Measurements from ENCODE around the gene KIF1A. TPM values are rescaled to one million over a fixed set of nuclear protein-coding genes. Genes with fewer than 3 reads are reported as not detected.

The KIF1A gene
- total RNA-seq, 1 experiment from 2014 or later, result 279 TPM

DNA sequence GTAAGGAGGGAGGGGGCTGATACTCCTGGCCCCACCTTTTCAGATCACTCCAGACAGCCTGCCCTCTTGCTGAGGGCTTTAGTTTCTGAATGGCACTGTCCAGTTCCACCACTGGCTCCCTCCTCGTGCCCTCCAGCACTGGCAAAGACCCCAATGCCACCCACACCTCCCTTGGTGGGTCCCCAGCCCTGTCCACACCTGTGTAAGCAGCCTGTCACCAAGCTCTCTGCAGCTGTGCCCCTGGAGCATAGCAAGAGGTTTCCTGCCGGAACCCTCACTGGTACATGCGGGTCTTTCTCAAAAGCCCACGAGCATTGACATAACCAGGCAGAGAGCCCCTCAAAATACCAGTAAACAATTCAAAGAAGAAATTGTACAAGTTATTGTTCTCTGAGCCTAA lies 17.6 kb upstream of the KIF1A start (continued):
- no peak for TF ChIP-seq NFE2L1 (CRISPR knock-in tag; IDR thresholded peaks at IDR 0.05)
- TF ChIP-seq CREB1 (CRISPR knock-in tag; IDR thresholded peaks at IDR 0.05), result no peak
- no peak for TF ChIP-seq E2F1 (CRISPR knock-in tag; IDR thresholded peaks at IDR 0.05)
- TF ChIP-seq, protein P1, sequence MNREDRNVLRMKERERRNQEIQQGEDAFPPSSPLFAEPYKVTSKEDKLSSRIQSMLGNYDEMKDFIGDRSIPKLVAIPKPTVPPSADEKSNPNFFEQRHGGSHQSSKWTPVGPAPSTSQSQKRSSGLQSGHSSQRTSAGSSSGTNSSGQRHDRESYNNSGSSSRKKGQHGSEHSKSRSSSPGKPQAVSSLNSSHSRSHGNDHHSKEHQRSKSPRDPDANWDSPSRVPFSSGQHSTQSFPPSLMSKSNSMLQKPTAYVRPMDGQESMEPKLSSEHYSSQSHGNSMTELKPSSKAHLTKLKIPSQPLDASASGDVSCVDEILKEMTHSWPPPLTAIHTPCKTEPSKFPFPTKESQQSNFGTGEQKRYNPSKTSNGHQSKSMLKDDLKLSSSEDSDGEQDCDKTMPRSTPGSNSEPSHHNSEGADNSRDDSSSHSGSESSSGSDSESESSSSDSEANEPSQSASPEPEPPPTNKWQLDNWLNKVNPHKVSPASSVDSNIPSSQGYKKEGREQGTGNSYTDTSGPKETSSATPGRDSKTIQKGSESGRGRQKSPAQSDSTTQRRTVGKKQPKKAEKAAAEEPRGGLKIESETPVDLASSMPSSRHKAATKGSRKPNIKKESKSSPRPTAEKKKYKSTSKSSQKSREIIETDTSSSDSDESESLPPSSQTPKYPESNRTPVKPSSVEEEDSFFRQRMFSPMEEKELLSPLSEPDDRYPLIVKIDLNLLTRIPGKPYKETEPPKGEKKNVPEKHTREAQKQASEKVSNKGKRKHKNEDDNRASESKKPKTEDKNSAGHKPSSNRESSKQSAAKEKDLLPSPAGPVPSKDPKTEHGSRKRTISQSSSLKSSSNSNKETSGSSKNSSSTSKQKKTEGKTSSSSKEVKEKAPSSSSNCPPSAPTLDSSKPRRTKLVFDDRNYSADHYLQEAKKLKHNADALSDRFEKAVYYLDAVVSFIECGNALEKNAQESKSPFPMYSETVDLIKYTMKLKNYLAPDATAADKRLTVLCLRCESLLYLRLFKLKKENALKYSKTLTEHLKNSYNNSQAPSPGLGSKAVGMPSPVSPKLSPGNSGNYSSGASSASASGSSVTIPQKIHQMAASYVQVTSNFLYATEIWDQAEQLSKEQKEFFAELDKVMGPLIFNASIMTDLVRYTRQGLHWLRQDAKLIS (CRISPR knock-in tag; IDR thresholded peaks at IDR 0.05; ENCODE audit: borderline replicate concordance), result no peak
- no peak for TF ChIP-seq JUN (CRISPR knock-in tag; IDR thresholded peaks at IDR 0.05)
- TF ChIP-seq TEAD4 (CRISPR knock-in tag; IDR thresholded peaks at IDR 0.05), result no peak
- TF ChIP-seq ATF1 (CRISPR knock-in tag; IDR thresholded peaks at IDR 0.05), result no peak
- TF ChIP-seq ZNF317 (CRISPR knock-in tag; IDR thresholded peaks at IDR 0.05; ENCODE audit: borderline replicate concordance, low read depth), result no peak

DNA sequence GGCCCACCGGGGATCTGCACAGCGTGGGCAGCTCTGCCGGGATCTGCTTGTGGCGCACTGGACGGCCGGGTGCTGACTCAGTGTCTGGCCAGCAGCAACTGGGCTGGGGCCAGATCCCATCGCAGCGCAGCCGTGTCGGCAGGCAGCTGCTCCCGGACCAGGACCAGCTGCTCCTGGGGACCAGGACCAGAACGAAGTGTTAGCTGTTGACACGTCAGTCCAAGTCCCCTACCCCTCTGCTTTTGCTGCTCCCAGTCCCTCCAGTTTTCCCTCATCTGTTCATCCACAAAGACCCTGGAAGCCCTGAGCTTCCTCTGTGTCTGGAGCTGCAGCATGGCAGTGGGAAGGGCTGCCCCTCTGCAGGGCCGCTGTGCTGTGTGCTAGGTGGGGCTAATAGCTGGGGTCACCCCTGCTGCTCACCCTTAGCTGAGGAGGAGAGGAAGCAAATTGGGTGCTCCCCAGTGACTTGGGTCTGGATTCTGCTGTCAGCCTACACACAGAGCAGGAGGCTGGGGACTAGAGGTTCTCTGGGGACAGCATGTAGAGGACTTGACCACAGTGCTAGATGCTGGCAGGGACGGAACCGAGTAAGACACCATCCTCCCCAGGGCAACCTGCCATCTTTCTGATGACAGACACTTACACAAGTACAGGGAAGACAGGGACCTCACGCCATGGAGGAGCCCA lies 16.9 kb upstream of the KIF1A start:
- no peak for TF ChIP-seq ZNF317 (CRISPR knock-in tag; IDR thresholded peaks at IDR 0.05; ENCODE audit: borderline replicate concordance, low read depth)
- TF ChIP-seq ZNF138 (CRISPR knock-in tag; conservative IDR thresholded peaks at IDR 0.05), result no peak
- no peak for TF ChIP-seq FOXJ3 (CRISPR knock-in tag; IDR thresholded peaks at IDR 0.05; ENCODE audit: borderline replicate concordance)
- no peak for TF ChIP-seq ATF2 (CRISPR knock-in tag; IDR thresholded peaks at IDR 0.05; ENCODE audit: borderline replicate concordance, low read depth)
- TF ChIP-seq ZNF263 (CRISPR knock-in tag; IDR thresholded peaks at IDR 0.05; ENCODE audit: low read depth), result no peak
- no peak for TF ChIP-seq ATF1 (CRISPR knock-in tag; IDR thresholded peaks at IDR 0.05)
- no peak for TF ChIP-seq ZNF671 (CRISPR knock-in tag; IDR thresholded peaks at IDR 0.05)
- TF ChIP-seq TEAD4 (CRISPR knock-in tag; IDR thresholded peaks at IDR 0.05), result no peak
- no peak for TF ChIP-seq RELA (CRISPR knock-in tag; IDR thresholded peaks at IDR 0.05; ENCODE audit: borderline replicate concordance)
- TF ChIP-seq NR2C2 (CRISPR knock-in tag; IDR thresholded peaks at IDR 0.05), result no peak
- TF ChIP-seq ELF4 (CRISPR knock-in tag; IDR thresholded peaks at IDR 0.05; ENCODE audit: low read depth), result no peak
- no peak for TF ChIP-seq ZNF121 (CRISPR knock-in tag; IDR thresholded peaks at IDR 0.05)
- no peak for TF ChIP-seq ZBTB43 (CRISPR knock-in tag; IDR thresholded peaks at IDR 0.05)
- no peak for TF ChIP-seq SMAD3 (CRISPR knock-in tag; IDR thresholded peaks at IDR 0.05; ENCODE audit: borderline replicate concordance)
- POLR2A ChIA-PET, result no interaction called here
- ATAC-seq (no peak), DNase-seq (ENCODE audit: low spot score) (no peak)
- no peaks in the 10 kb centered on the region for H3K9me3 Mint-ChIP-seq
- H3K4me3 Mint-ChIP-seq, result no peak overlapping the region
- no peaks in the 10 kb centered on the region for H3K36me3 Mint-ChIP-seq
- peaks cover under 1% of the 10 kb centered on the region for H3K27me3 Mint-ChIP-seq (ENCODE audit: low read depth)
- H3K27ac Mint-ChIP-seq, result no peak overlapping the region
- CTCF ChIA-PET, result interaction anchor here (1.7 kb wide), 1 partner anchor 14 kb away, joined by 4 read pairs; no protein-coding TSS in a partner anchor
- no peaks in the 10 kb centered on the region for H3K4me1 Mint-ChIP-seq
